GM21515 (cell line): ENCODE measurements around the gene KANSL1.
A peak's percentile ranks its signal among the peaks of the same experiment; 100 is the strongest.
"Not testable (repeated sequence)": the region's sequence is repeated elsewhere in the genome, so short reads cannot be mapped to it uniquely, and the experiment has no call there.

Experiments
- ATAC-seq: cut with Tn5 transposase; IDR thresholded peaks from one replicate; pipeline ENCODE4 v1.9.1; 2021; ENCODE audit not compliant: unreplicated experiment

KANSL1 gene

DNA sequence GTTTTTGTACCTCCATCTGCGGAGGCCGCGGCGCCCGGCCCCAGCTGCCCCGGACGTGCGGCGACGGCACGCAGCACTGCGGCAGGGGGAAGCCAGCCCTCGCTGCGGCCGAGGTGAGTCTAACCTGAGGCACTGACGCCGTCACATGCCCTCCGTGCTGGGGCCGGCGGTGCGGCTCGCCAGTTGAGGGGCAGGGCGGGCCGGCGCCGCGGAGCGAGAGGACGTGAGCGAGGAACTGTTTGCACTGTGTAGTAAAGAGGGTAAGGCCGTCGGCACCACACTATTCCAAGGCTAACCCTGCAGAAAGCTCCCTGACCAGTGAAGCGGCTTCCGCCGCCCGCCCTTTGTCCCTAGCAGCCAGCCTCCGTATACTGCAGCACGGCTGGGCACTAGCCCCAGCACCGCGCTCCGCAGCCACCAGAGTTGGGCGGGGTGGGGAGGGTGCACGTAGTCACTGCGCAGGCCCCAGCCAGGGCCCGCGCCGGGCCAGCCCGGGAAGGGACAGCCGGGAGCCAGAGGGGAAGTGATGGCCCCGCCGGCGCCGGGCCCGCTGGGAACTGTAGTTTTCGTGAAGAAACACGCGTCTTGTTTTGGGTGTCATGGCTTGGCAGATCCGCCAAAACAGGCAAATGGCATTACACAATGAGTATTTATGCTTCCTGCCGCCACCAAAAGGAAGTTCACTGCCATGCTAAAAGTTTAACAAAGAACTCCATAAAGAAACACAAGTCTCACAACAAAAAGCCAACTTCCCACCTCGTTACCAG lies 580 bp upstream of the KANSL1 start:
- peak; percentile 50 for ATAC-seq

DNA sequence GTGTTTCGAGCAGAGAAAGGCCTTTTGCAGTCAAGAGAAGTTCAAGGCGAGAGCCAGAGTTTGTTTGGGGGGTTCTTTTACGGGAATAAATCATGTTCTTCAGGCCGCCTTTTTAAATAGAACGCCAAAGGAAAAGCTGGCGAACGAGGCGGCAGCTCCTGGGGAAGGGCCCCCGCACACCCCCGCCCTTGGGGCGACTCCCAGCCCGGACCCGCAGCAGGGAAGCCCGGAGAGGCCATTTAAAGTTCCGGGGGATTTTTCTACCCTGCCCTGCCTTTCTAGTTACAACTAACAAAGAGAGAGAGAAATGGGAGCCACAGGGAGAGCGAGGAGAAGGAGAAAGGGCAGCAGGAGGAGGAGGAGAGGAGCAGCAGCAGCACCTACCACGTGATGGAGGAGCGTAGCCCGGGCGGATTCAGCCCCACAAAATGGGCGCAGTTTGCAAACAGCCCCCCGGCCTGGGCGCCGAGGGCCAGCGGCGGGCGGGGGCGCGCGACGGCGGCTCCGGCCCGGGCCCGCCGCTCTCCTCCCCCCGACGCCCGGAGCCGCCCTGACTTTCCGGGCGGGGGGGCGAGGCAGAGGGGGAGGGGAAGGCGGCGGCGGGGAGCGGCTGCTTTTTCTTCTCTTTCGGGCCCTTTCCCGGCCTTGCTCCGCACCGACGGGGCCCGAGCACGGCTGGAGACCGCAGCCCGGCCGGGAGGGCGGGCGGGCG lies 634 bp downstream of the KANSL1 start:
- peak; percentile 34 for ATAC-seq

DNA sequence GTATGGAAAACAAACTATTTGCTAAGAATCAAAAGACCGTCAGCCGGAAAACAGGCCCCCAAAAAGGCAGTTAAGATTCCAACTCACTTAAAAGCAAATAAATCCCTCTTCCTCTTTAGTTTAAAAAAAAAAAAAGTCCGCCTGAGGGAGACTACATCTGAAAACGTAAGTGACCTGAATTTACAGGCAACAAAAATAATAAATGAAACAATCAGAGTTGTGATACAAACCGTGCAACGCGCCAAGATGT lies 1.1 kb downstream of the KANSL1 start:
- no peak for ATAC-seq

DNA sequence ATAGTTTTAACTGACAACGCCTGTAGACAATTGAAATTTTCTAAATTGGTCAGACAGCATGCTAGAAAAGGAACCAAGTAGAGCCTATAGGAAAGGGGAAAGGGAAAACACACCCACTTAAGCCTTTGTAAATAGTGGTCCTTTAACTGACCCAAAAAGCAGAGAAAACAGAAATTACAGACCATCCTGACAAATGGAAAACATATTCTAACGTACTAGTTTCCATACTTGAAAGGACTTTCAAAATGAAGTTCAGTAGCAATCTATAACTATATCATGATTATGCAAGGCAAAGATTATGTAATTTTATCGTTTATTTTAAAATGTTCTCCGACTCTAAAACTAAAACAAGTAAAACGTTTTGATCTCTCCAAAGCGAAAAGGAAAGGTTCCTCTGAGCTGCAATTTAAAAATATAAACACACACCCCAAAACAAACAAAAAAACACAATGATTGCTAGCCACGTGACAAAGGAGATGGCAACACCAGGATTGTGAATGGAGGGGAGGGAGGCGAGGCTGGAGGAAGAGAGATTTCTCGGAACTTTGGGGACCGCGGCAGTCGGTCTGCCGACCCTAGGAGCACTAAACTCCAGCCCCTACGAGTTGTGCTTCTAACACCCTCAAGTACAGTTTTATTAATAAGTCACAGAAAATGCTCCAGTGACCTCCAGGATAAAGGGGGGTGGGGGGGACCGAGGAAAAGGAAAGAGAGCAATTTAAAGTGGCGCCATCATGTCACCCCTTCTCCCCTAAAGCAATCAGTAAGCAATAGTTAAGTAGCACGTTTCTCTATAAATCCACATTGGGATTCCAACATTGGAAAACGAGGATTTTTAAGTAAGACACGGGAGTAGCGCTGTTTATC lies 1.7 kb downstream of the KANSL1 start:
- ATAC-seq, result no peak

DNA sequence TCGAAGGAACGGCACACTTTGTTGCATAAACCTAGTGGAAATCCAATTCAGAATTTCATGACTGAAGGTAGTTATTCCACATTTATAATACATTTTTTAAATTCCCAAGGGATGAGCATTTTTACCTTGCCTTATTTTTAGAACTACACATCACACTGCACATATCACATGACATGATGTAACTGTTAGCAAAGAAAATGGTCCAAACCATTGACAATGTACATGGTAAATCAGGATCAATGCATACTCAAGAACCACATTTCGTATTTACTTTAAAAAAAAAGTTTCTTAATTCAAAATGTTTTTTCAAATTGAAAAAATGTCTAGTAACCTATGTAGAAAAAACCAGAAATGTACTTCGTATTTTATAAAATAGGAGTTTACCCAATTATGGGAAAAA lies 2.5 kb downstream of the KANSL1 start:
- no peak for ATAC-seq

DNA sequence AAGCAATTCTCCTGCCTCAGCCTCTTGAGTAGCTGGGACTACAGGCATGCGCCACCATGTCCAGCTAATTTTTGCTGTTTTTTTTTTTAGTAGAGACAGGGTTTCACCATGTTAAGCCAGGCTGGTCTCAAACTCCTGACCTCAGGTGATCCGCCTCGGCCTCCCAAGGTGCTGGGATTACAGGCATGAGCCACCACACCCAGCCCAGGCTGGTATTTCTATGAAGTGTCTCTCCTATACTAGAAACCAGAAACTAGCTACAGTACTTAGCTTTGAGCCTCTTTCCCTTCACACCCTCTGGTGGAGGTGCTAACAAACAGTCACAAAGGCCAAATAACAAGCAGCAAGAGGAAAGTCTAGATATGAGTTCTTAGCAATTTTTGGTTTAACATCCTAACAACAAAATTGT lies 6.4 kb downstream of the KANSL1 start:
- not testable (repeated sequence) for ATAC-seq

DNA sequence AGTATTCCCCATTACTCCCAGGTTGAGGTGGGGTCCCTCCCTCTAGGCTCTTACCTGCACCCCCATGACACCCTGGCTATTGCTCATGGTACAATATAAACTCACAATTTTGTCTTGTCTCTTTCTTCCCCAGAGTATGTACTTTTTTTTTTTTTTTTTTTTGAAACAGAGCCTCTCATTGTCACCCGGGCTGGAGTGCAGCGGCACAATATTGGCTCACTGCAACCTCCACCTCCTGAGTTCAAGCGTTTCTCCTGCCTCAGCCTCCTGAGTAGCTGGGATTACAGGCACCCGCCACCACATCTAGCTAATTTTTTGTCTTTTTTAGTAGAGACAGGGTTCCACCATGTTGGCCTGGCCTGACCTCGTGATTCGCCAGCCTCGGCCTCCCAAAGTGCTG lies 8.5 kb downstream of the KANSL1 start:
- no peak for ATAC-seq

DNA sequence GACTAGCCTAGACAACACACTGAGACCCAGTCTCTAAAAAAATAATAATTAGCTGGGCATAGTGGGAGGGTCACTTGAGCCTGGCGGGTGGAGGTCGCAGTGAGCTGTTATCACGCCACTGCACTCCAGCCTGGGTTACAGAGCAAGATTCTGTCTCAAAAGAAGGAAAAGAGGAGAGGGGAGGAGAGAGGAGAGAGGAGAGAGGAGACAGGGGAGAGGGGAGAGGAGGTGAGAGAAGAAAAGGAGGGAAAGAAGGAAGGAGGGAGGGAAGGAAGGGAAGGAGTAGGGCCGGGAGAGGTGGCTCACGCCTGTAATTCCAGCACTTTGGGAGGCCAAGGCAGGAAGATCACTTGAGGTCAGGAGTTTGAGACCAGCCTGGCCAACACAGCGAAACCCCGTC lies 9.8 kb downstream of the KANSL1 start:
- not testable (repeated sequence) for ATAC-seq

DNA sequence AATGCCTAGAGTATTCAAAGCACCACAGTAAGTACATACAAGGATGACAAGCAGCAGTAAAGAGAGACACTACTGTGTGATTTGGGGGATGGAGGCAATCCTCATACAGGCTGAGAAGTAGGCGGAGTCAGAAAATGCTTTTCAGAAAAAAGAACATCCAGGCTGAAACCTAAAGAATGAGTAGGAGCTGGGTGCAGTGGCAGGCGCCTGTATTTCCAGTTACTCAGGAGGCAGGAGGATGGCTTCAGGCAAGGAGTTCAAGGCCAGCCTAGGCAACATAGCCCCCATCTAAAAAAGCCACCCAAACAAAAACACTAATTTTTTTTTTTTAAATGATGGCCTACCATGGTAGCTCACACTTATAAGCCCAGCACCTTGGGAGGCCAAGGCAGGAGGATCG lies 10.3 kb downstream of the KANSL1 start:
- no peak for ATAC-seq

DNA sequence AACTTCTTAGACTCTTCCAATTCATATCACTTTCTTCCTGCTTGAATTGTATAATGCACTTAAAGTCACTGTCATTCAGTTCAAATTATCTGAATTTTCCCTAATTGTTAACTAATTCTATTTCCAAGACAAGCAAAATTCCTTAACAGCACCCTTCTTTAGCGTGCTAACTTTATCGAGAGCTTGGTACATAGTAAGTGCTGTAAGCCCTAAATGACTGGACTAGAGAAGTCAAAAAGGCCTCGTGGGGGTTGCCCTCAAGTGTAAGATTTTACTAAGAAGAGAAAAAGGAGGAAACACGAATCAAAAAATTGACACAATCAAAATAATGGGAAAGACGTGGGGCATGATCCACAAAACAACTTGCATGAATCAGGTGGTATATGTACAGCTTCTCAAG lies 11.3 kb downstream of the KANSL1 start:
- ATAC-seq, result no peak

DNA sequence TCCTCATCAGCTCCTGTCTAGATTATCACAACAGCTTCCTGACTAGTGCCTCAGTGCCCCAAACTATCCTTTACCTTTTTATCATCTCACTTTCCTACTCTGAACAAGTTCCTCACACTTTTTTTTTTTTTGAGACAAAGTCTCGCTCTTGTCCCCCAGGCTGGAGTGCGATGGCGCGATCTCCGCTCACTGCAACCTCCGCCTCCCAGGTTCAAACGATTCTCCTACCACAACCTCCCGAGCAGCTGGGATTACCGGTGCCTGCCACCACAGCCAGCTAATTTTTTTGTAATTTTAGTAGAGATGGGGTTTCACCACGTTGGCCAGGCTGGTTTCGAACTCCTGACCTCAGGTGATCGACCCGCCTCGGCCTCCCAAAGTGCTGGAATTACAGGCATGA lies 11.9 kb downstream of the KANSL1 start:
- ATAC-seq, result not testable (repeated sequence)

DNA sequence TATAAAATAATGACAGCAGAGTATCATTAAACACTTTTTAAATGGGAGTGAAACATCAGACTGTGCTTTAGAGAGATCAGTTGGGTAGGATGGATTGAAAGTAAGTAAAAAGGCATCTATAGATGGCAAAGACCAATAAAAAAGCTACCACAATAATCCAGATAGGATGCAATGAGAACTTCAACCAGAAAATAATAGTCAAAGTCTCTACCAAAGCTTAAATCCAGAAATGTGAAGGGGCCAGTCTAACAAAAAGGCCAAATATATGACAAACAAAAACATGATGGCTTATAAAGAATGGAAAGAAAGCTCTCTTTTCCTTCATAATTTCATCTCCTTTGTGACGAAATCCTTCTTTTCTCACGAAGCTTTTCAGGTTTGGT lies 12.3 kb downstream of the KANSL1 start:
- no peak for ATAC-seq

DNA sequence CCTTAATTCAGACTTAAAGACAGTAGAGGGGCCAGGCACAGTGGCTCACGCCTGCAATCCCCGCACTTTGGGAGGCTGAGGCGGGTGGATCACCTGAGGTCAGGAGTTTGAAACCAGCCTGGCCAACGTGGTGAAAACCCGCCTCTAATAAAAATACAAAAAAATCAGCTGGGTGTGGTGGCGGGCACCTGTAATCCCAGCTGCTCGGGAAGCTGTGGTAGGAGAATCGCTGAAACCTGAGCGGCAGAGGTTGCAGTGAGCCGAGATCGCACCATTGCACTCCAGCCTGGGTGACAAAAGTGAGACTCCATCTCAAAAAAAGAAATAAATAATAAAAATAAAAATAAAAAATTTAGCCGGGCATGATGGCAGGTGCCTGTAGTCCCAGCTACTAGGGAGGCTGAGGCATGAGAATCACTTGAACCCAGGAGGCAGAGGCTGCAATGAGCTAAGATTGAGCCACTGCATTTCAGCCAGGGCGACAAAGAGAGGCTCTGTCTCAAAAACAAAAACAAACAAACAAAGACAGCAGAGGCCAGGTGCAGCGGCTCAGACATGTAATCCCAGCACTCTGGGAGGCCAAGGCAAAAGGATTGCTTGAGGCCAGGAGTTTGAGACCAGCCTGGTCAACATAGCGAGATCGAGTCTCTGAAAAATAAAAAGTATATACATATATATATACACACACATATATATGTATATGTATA lies 12.9 kb downstream of the KANSL1 start:
- ATAC-seq, result not testable (repeated sequence)

DNA sequence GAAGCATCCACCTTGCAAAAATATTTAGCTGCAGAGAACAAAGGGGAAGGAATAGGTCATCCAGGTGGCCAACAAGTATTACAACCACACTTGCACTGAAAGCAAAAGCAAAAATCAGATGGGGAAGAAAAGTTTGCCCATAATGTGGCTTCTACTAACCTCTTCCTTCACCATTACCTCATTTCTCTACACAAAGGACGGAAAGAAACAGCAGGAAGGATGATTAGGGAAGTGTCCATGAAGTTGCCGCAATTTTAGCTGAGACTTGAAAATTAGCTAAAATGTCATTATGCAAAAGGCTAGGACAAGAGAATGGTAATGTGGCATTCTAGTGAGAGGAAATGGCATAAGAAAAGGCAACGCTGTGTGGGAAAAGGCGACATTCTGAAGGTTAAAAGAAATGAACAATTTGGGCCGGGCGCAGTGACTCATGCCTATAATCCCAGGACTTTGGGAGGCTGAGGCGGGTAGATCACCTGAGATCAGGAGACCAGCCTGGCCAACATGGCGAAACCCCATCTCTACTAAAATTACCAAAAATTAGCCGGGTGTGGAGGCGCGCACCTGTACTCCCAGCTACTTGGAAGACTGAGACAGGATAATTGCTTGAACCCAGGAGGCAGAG lies 13.7 kb downstream of the KANSL1 start:
- no peak for ATAC-seq

DNA sequence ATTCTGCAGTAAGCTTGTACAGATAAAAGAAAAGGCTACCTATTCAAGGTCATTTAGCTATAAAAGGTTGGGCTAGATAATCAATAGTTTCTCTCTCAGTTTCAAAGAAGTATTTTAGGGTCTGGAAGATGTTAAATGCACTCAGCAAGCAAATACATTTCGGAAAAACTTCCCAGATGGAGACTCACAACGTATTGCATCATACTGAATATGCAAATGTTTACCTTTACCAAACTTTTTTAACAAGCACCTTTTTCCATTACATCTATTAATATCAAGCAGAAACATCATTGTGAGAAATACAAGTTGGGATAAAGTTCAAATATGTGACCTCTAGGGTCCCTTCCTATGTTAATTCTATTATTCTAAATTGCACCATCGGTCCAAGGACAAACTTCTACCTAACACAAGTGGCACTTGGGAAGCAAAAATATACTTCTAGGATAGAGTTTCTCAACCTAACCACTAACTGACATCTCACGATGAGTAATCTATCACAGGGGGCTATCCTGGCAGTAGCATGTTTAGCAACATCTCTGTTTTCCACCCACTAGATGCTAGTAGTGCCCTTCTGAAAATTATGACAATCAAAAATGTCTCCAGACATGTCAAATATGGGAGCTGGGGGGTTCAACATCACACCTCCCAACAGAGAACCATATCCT lies 14.5 kb downstream of the KANSL1 start:
- no peak for ATAC-seq

DNA sequence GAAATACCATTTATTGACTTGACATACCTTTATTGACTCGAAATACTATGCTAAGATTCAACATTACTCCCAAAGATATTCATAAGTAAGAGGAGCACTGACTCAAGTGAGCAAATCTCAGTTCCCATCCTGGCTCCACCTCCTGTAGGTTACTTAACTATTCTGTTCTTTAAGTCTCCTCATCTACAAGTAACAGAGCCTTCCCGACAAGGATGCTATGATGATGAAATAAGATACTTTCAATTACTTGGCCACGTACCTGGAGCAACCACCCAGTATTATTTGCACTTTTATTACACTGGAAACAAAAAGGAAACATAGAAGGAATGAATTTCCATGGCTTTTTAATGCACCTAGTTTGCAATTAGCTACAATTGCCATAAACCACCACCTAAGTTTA lies 16.3 kb downstream of the KANSL1 start:
- ATAC-seq, result no peak

DNA sequence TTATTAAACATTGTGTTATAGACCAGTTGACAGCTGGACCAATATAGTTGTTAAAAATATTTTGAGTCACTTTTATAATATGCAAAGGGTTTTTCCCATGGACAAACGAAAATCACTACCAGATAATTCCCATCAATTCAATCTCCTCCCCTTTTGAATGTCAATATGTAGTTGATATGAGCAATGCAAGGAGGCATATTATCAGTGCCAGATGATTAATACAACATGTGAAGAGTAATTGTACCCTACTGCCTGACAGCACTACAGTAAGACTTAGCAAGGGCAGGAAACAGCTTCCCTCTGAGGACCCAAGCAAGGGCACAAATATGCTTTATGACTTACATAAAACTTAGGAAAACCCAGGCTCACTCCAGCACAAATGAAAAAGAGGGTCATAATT lies 17.3 kb downstream of the KANSL1 start:
- ATAC-seq, result no peak

DNA sequence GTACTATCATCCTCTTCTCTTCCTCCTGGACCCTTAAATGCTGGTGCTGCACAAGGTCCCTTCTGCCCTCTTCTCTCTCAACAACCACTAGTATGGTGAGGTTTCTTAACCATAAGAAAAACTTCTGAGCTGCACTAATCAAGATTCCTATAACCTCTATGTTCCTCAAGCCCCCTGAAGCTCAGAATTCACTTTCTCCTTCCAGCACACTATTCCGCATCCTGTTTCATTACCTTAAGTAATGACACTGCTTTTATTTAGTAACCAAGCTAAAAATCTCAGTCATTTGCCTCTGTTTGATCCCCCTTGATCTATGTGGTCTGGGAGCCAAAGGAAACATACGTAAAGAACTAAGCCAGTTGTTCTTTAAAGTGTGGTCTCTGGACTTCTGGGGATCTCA lies 20.1 kb downstream of the KANSL1 start:
- no peak for ATAC-seq

DNA sequence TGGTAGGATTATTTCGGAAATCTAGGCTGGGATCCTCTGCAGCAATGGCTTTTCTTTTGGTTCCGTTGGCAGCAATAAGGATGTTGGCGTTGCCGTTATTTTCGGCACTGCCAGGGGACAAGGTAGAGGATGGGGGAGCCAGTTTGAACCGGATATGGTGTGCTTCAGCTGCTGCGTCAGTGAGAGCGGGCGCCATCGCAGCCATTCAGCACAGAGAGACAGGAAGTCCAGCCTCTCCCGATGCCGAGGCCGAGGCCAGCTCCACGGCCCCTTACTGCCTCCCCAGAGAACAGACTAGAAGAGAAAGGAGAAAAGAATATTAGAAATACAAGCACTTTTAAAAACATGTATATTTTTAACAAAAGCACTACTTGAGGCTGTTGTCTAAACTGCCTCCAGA lies 21.3 kb downstream of the KANSL1 start:
- ATAC-seq, result no peak

DNA sequence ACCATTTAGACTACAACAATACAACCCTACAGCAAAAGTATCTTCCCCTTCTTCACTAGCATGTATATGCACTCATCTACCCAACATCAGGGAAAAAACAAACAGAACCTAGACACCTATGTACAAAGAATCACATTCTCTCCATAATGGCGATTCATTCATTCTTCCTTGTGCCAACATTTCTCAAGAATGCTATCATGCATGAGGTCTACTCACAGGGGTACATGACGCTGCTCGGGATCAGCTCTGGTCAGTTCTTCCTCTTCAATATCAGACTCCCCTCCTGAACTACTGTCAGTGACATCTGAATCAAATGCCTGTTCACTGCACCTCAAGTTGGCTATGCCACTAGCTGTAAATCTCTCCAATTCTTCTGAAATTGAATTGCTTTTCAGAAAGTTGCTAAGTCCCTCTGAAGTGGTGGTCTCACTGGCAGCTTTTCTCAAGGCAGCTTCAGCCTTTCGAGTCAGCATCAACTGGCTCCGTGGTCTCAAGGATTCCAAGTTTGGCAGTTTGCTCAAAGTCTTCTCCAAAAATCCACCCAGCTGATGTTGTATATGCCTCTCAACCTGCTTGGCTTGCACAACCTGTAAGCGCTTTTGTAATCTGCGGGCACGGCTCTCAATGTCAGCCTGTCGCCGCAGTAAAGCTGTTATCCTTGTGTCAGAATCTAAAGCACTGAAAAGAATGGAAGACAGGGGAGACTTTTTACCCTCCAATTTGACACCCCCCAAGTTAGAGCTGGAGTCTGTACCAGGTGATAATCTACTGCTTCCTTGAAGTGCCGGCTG lies 22.4 kb downstream of the KANSL1 start:
- no peak for ATAC-seq
